GM12872 (cell line): ENCODE measurements around the gene KLC3.

Experiments
- TF ChIP-seq, protein P1 (sequence below): IDR thresholded peaks from 3 replicates; pipeline ENCODE4 v1.5.1; 2011; ENCODE audit warnings: low read depth, mild to moderate bottlenecking, low read length, moderate library complexity; ENCODE audit not compliant: insufficient read depth

KLC3 gene

GRCh38 chr19:45352062-45352461 lies 11.5 kb downstream of the KLC3 start:
- TF ChIP-seq, protein P1, sequence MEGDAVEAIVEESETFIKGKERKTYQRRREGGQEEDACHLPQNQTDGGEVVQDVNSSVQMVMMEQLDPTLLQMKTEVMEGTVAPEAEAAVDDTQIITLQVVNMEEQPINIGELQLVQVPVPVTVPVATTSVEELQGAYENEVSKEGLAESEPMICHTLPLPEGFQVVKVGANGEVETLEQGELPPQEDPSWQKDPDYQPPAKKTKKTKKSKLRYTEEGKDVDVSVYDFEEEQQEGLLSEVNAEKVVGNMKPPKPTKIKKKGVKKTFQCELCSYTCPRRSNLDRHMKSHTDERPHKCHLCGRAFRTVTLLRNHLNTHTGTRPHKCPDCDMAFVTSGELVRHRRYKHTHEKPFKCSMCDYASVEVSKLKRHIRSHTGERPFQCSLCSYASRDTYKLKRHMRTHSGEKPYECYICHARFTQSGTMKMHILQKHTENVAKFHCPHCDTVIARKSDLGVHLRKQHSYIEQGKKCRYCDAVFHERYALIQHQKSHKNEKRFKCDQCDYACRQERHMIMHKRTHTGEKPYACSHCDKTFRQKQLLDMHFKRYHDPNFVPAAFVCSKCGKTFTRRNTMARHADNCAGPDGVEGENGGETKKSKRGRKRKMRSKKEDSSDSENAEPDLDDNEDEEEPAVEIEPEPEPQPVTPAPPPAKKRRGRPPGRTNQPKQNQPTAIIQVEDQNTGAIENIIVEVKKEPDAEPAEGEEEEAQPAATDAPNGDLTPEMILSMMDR: no peak

DNA sequence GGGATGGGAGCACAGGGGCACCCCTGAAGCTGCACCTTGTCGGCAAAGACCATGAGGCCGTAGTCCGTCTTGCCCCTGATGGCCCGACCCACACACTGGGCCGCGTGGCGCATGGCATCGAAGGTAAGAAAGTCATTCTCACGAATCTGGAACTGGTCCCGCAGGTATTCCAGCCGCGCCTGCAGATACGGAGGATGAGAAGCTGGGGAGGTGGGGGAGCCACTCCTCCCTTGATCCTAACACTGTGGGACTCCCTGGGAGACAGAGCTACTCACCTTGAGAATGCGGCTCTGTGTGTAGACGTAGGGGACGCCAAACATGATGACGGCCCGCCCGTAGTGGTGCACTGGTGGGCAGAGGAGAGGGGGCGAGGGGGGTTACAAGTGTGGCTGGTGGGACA lies 11.9 kb downstream of the KLC3 start:
- TF ChIP-seq, protein P1: no peak

DNA sequence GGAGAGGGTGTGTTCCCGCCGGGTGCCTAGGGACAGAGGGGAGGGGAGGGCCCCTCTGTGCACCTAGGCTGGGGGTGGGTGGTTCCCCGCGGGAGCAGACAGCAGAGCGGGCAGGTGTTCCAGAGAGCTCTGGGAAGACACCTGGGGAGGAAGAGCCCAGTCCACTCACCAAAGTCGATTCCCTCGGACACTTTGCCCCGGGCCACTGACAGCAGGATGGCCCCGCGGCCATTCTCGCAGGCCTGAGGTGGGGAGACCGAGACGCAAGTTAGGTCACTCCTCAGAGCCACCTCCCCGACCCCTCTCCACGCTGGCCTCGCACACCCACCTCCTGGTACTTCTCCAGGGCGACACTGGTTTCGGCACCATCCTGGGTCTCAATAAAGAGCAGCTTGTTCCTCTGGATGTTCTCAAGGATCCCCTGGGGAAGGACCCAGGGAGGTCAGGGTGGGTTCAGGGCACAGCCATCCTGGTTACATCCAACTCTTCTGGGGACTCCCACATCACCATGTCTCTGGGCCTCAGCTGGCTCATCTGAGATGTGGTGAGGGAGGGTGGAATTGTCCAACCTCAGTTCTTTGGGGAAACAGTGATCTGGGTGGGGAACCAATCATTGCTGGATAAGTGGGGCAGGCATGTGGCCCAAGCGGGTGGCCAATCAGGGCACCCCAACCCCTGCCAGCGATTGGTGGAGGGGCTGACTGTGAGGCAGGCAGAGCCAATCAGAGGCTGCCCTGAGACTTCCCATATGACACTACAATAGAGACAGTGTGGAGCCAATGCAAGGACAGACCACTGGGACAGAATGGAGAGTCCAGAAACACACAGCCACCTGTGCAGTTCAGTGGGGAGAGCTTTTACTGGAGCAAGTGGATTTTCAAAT lies 12.6 kb downstream of the KLC3 start:
- TF ChIP-seq, protein P1: no peak

DNA sequence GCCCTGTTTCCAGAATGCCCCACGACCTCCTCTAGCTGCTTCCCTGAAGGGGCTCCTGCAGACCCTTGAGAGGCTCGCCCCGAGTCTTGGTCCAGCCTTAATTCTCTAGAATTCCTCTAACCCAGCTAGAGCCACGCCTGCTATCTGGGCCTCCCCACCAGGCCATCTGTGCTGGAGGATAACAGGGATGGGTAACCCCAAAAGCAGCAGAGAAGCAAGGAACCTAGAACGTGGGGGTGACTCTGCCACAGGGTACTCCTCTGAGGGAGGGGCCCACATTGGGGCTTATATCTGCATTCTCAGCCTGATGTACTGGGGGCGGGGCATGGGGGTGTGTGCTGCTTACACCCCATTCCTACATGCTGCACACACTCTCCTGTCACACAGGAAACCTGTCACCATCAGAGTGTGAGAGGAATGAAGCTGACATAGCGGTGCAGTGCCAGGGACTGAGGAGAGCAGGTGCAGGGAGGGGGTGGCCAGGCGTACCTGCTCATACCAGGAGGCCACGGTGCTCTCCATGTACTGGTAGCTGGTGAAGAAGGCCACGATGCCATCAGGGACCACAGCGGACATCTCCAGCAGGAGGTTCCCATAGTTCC lies 13.8 kb downstream of the KLC3 start:
- TF ChIP-seq, protein P1: no peak

GRCh38 chr19:45355402-45355801 lies 14.9 kb downstream of the KLC3 start:
- TF ChIP-seq, protein P1: no peak

DNA sequence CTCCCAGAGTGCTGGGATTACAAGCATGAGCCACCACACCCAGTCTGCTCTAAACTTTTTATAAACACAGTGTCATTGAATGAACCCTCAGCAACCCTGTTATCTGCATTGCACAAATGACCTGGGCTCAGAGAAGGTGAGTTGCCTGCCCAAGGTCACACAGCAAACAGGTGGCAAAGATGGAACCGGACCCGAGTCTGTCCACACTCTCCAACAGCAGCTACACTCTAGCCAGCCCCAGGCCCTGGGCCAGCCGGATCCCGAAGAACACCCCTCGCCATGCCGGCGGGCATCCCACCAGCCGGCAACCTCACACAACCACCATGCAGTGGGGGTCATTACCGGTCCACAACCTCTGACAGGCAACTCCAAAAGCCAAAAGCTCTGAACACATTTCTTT lies 15.4 kb downstream of the KLC3 start:
- TF ChIP-seq, protein P1: no peak

- TF ChIP-seq, protein P1: no peak
Measured at GRCh38 chr19:45356760-45357444, 16.4 kb downstream of the KLC3 start.
